Measurements from ENCODE around the gene MRPS15.
"Not testable (repeated sequence)": the region's sequence is repeated elsewhere in the genome, so short reads cannot be mapped to it uniquely, and the experiment has no call there.

MRPS15 gene

DNA sequence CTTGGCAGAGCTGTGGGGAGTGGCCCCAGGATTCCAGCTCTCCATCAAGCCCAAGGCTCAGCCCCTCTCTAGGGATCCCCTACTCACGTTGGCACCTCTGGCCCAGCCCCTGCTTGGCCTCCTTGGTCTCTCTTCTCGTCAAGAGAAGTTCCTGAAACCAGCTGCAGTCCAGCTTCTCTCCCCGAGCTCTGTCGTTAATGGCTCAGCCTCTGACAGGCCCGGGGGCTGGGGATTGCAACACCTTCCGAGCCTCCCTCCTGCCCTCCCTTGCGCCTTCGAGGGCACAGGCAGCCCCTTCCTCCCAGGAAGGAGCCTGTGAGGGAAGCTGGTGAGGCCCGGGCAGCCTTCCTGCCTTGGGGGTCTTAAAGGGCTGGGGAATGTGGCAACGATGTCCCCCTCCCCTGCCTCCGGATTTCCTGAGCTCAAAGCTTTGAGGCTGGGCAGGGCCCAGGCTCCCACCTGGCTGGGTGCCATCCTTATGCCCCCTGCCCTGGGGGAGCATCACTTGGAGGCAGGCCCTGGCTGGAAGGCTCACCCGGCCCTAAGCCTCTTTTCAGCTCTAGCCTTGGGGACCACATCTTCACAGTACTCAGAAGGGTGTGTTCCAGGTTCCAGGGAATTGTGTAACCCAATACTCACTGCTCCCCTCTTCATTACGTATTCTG, 18.7 kb upstream of the MRPS15 start, which contains the start of gene CSF3R:
Gene CSF3R, minus strand, starts transcription at position 190 of the 665 bp plus-strand sequence. CDS start 3,417 bp downstream, outside the sequence.
- DNase-seq, result no peak

DNA sequence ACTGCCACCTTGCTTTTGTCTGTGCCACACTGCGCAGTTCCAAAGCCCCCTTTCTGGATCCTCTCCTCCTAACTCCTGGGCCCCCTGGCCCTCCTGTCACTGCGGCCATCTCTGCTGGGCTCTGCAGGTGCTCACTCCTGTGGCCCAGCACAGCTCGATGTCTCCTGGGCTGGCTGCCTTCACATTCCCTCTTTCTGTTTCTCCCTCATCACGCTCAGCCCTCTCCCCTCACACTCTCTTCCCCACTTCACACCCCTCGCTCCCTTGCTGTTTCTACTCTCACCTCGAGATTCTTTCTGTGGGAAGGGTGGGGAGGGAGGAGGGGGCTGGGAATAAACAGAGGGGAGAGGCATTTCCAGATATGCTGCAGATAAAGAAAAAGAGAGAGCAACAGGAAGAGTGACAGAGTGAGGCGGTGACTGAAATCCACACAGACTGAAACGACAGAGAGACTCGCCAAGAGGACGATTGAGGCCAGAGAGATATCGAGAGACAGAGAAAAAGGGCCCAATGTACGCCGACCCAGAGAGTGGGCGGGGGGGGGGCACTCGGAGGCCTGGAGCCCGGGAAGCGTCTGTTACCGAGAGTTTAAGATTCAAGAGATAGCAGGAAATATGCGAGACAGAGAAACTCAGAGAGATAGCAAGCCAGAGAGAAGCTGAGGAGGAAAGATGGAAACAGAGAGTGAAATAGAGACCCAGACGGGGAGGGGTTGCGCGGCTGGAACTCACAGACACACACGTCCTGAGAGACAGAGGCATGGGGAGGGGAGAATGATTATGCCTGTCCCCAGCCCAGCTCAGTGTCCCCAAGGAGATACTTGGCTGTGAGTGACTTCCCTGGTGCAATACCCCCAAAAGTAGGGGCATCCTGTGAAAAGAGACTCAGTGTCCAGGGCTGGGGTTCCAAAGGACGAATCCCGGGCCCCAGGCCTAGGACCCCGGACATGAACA, 17.9 kb upstream of the MRPS15 start:
- no peak for DNase-seq

DNA sequence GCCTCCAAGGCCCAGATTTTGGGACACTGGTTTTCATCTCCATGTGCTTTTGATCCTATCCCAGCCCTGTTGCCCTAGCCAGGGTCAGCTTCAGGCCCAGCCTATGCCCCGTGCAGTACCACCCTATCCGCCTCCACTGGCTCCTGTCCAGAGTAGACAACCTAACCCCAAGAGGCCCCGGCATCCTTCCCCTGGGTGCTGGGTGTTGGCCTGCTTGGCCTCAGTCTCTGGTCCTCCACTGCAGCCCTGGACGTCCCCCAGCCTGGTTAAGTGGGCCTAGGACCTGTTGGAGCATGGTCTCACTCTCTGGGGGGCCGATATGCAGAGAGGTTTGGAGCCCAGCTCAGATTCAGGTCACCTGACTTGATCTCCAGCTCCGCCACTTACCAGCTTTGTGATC, 16.9 kb upstream of the MRPS15 start:
- DNase-seq, result no peak

- no peak for DNase-seq
Observed at GRCh38 chr1:36480161-36480560, 16.0 kb upstream of the MRPS15 start.

- DNase-seq, result no peak
Observed at GRCh38 chr1:36479505-36480051, 15.4 kb upstream of the MRPS15 start.

DNA sequence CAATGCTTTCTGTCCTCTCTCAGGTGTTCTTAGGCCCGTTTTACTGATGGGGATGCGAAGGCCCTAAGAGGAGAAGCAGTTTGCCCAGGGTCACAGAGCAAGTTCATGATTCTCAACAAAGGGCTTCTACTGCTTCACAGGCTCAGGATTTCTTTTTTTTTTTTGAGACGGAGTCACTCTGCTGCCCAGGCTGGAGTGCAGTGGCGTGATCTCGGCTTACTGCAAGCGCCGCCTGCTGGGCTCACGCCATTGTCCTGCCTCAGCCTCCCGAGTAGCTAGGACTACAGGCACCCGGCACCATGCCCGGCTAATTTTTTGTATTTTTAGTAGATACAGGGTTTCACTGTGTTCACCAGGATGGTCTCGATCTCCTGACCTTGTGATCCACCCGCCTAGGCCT, 13.4 kb upstream of the MRPS15 start:
- DNase-seq, result not testable (repeated sequence)

- DNase-seq, result no peak
Observed at GRCh38 chr1:36476945-36477344, 12.8 kb upstream of the MRPS15 start.

GRCh38 chr1:36475910-36476604, 11.9 kb upstream of the MRPS15 start:
- no peak for DNase-seq

DNA sequence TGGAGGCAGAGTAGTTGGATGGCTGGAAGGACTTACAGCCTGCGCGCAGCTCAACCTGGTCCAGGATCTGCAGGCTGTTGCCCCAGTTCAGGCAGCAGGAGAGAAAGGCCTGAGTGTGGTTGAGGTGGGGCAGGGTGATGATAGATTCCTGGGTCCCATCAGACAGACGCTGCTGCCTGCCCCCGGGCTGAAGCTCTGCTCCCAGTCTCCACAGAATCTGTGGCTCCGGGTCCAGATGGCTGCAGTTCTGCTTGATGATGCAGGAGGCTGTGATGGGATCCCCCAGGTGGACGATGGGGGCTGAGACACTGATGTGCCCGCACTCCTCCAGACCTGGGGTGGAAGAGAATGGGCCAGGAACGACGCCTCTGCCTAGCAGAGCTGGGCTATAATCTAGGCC, 11.2 kb upstream of the MRPS15 start:
- no peak for DNase-seq

DNA sequence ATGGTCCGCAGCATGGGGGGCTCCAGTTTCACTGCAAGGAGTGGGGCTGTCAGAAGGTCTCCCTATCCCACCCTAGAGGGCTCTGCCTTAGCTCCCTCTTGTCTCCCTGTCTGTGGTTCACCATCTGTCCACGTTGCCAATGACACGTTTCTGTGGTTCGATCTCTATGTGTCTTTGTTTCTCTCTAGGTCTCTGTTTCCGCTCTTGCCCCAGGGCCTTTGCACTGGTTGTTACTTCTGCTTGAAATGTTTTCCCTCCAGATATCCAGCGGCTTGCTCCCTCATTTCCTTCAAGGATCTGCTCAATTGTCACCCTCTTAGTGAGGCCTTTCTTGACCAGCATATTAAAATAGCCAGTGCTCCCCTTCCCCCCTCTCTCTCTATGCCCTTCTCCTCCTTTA, 8.5 kb upstream of the MRPS15 start:
- no peak for DNase-seq

DNA sequence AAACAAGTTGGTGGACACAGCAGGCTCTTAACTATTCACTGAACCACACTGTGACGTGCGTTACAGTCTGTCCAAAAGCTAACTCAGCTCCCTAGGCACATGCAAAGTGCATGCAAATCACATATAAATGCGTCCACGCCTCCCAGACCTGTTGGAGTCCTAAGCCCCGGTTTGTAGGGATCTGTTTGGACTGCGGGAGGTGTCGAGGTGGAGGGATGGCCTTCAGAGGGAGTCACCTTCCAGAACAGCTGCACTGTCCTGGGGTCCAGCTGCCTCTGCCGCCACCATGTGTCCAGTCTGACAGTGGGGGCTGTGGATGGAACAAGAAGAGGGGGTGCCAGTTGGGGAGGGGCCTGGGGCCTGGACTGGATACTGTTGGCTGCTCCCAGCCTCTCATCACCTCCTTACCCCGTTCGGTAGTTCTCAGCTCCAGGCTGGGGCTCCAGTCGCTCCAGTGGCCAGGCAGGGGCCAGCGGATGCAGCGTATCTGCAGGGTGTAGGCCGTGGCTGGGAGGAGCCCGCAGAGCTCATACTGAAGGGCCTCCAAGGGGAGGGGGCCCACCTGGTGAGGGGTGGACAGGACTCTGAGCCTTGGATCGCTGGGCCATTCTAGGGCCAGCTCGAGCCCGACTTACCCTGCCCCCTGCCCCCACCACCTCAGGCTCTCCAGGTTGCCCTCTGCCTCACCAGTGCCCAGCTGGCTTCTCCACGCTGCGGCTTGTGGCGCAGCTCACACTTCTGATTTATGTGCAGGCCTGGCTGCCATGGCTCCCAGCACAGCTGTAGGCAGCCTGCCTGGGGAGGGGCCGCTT, 7.9 kb upstream of the MRPS15 start:
- no peak for DNase-seq

GRCh38 chr1:36469163-36469562, 5.0 kb upstream of the MRPS15 start:
- no peak for DNase-seq

DNA sequence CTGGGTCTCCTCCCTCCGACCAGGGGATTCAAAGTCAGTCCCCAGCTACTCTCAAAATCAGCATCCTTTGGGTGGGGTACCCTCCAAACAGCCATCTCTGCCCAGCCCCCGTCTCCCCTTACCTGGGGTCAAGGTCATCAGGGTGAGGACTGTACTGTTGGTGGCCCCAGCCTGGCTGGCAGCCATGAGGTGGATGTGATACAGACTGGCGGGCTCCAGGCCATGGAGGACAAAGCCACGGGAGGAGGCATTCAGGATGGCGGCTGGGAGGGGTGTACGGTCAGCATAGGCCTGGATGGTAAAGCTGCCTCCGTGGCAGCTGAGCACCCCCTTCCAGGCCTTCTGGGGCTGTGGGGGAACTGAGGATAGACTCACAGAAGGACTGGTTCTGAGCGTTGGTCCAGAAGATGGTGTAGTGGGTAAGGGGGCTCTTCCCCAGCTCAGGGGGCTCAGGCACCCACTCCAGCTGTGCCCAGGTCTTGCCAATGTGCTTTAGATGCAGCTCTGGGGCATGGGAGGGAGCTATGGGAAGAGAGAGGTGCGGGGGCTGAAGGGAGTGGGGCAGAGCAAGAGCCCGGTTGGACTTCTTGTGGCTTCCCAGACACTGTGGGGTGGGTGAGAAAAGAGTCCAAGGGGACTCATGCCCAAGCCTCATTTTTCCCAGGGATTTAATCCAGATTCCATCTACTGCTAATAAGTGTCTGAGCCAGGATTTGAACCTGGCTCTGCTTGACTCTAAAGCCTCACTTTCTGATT, 3.7 kb upstream of the MRPS15 start:
- DNase-seq, result no peak

DNA sequence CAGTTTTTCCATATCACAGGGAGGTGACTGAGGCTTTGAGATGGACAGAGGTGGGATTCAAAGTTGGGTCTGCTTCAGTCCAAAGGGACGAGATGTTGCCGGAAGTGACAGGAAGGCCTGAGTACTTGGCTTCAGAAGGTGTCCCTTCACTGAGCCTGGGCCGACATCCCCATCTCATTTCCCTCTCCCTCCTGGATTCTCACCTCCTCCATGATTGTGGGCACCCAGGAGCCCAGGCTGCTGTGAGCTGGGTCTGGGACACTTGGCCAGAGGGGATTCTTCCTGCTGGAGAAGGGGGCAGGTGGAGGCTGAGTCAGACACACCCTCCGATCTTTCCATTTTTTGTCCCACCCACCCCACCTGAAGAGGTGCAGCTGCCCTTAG, 2.8 kb upstream of the MRPS15 start:
- DNase-seq, result no peak

DNA sequence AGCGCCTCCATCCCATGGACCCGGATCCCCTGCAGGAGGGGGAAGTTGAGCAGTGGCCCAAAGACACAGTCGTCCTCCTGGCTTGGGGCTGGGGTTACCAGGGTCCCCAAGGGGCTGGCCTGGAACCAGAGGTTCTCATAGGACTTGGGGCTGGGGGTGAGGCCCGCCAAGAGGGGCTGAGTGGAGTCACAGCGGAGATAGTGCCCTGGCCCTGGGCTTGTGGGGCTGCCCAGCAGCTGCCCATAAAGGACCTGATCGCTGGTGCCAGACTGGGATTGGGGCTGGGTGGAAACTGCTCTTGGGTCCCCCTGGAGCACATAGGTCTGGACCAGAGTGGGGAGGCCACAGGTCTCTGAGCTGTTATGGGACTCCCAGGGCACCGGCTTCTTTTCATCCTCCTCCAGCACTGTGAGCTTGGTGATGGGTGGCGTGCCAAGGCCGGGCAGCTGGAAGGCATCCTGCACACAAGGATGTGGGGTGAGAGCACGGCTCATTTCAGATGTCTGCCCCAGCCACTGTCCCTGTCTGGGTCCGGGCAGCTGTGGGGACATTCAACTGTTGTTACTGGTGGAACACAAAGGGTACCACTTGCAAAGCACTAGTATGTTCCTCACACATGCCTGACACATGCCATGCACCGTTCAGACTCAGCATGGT, 2.3 kb upstream of the MRPS15 start:
- DNase-seq, result no peak

GRCh38 chr1:36465731-36466369, 1.7 kb upstream of the MRPS15 start:
- no peak for DNase-seq

- no peak for DNase-seq
Observed at GRCh38 chr1:36464605-36465393, 615 bp upstream of the MRPS15 start.

- DNase-seq, result no peak
Observed at GRCh38 chr1:36463463-36463802, 751 bp downstream of the MRPS15 start.

DNA sequence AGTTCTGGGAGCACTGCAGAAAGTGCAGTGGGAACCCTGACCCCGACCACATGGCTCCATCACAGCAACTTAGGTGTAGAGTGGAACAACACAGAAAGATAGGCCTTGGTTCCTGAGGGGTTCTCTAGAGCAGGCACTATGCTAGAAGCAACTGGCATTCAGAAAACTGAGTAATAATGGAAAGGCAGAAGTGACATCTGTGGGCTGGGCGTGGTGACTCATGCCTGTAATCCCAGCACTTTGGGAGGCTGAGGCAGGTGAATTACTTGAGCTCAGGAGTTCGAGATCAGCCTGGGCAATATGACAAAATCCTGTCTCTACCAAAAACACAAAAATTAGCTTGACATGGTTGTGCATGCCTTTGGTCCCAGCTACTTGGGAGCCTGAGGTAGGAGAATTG, 5.3 kb downstream of the MRPS15 start:
- peak; percentile 68 for DNase-seq

GRCh38 chr1:36457691-36458090, 6.5 kb downstream of the MRPS15 start:
- DNase-seq, result no peak
